Fibroblast of pulmonary artery (primary cell): ENCODE results near the gene SAPCD2.

ENCODE experiments used
- DNase-seq: peaks from one replicate; pipeline ENCODE4 v3.0.0-alpha.2; 2010; ENCODE audit warnings: low read depth
- H3K4me3 ChIP-seq: replicated peaks from 2 replicates; pipeline ENCODE4 v1.5.1; 2011; ENCODE audit warnings: low read depth, mild to moderate bottlenecking, control low read depth, low read length, moderate library complexity
- CTCF ChIP-seq: IDR thresholded peaks from 2 replicates; pipeline ENCODE4 v1.5.1; 2011; ENCODE audit warnings: mild to moderate bottlenecking, control low read depth, low read length, inconsistent platforms; ENCODE audit errors: missing control alignments

SAPCD2 gene

GRCh38 chr9:137019891-137020683, 50.3 kb downstream of the SAPCD2 start:
- H3K4me3 ChIP-seq: no peak overlapping the region
- DNase-seq: no peak
- no peak for TF ChIP-seq CTCF

GRCh38 chr9:137018761-137019559, 51.4 kb downstream of the SAPCD2 start:
- DNase-seq: no peak

GRCh38 chr9:137017791-137018497, 52.4 kb downstream of the SAPCD2 start:
- H3K4me3 ChIP-seq: no peak overlapping the region
- DNase-seq: no peak
- no peak for TF ChIP-seq CTCF

More at GRCh38 chr9:137018761-137019559, 51.4 kb downstream of the SAPCD2 start:
- no peak overlapping the region for H3K4me3 ChIP-seq
- TF ChIP-seq CTCF: no peak

GRCh38 chr9:137017071-137017470, 53.3 kb downstream of the SAPCD2 start:
- DNase-seq: no peak
- no peak overlapping the region for H3K4me3 ChIP-seq
- TF ChIP-seq CTCF: no peak

- DNase-seq: no peak
- no peak for TF ChIP-seq CTCF
- H3K4me3 ChIP-seq: no peak overlapping the region
Measured at GRCh38 chr9:137016436-137016835, 53.9 kb downstream of the SAPCD2 start.

GRCh38 chr9:137015976-137016375, 54.4 kb downstream of the SAPCD2 start:
- TF ChIP-seq CTCF: no peak
- DNase-seq: no peak
- no peak overlapping the region for H3K4me3 ChIP-seq
